ENCODE results near the gene CAPSL.

DNA sequence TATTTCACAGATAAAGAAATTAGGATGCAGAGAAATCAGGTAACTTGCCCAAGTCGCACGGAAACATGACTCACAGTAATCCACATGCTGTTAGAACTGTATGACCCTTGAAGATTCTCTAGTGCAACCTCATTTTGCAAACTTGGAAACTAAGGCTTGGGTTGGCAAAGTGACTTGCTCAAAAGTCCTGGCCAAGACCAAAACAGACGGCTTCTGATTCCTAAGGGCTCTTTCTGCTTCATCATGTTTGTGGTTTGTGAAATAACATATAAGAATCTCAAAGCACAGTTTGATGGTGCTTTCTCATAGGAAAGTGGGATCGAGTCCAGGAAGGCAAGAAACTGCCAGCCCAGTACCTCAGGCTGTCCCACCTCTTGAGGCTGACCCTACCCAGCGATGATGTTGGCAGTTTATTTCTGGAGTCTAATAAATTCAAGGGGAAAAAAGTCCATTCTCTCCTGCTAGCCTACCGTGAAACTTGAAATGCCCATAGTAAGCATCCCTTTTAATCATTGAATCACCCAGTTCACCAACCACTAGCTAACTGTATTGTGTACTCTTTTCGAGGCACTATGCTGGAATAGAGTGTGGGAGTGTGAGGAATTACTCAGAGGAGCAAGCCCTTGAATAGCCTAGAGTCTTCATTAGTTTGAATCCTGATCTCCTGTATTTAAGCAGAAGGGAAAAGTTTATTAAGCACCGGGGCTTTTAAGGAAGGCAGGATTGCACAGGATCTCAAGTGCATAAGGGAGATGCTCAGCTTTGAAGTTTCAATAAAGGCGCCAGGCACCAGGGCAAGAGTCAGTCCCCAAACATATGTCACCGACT, 14.1 kb downstream of the CAPSL start:
- TF ChIP-seq, protein P1, sequence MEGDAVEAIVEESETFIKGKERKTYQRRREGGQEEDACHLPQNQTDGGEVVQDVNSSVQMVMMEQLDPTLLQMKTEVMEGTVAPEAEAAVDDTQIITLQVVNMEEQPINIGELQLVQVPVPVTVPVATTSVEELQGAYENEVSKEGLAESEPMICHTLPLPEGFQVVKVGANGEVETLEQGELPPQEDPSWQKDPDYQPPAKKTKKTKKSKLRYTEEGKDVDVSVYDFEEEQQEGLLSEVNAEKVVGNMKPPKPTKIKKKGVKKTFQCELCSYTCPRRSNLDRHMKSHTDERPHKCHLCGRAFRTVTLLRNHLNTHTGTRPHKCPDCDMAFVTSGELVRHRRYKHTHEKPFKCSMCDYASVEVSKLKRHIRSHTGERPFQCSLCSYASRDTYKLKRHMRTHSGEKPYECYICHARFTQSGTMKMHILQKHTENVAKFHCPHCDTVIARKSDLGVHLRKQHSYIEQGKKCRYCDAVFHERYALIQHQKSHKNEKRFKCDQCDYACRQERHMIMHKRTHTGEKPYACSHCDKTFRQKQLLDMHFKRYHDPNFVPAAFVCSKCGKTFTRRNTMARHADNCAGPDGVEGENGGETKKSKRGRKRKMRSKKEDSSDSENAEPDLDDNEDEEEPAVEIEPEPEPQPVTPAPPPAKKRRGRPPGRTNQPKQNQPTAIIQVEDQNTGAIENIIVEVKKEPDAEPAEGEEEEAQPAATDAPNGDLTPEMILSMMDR (conservative IDR thresholded peaks at IDR 0.05), result no peak
- no peak for TF ChIP-seq ZFX (IDR thresholded peaks at IDR 0.05)
